HG03439 (cell line): Measurements from ENCODE around the gene GOLGA8B.
"Not testable (repeated sequence)": the region's sequence is repeated elsewhere in the genome, so short reads cannot be mapped to it uniquely, and the experiment has no call there.

Experiments
- ATAC-seq: cut with Tn5 transposase; IDR thresholded peaks from one replicate; pipeline ENCODE4 v1.9.1; 2021; ENCODE audit warnings: mild to moderate bottlenecking, moderate library complexity; ENCODE audit not compliant: unreplicated experiment

The GOLGA8B gene

GRCh38 chr15:34598799-34599585 is 15.5 kb upstream of the GOLGA8B start:
- no peak for ATAC-seq

DNA sequence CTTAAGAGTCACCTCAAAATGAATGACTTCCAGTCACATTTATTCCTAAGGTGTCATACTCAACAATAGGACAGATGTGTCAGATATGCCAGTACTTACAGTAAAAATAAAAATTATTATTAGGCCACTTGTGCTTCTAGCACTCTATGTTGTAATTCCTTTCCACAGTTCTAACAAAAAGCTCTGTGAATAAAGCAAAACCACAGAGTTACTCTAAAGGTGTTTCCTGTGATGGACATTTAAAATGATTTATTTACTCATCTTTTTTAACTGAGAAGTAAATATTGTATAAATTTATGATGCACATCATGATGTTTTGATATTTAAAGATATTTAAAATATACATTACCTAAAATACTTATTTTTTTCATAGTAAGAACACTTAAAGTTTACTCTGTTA is 13.9 kb upstream of the GOLGA8B start:
- no peak for ATAC-seq

- no peak for ATAC-seq
These were observed 10.9 kb upstream of the GOLGA8B start for GRCh38 chr15:34594361-34594760.

GRCh38 chr15:34591306-34591705 is 7.9 kb upstream of the GOLGA8B start:
- no peak for ATAC-seq

DNA sequence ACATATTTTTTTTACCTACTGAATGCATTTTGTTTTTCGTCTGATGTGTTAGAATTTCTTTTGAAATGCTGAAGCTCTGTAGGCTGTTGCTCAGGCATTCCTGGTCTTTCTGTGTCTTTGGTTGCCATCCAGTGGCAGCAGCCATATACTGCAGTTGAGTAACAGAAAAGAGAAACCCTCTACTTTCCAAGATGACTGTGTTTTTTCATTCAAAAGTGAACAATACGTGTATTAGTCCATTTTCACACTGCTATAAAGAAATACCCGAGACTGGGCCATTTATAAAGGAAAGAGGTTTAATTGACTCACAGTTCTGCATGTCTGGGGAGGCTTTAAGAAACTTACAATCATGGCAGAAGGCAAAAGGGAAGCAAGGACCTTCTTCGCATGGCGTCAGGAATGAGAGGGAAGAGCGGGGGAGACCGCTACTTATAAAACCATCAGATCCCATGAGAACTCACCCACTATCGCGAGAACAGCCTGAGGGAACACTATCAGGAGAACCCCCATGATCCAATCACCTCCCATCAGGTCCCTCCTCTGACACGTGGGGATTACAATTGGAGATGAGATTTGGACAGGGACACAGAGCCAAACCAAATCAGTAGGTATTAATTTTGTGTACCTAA is 4.7 kb upstream of the GOLGA8B start:
- no peak for ATAC-seq

DNA sequence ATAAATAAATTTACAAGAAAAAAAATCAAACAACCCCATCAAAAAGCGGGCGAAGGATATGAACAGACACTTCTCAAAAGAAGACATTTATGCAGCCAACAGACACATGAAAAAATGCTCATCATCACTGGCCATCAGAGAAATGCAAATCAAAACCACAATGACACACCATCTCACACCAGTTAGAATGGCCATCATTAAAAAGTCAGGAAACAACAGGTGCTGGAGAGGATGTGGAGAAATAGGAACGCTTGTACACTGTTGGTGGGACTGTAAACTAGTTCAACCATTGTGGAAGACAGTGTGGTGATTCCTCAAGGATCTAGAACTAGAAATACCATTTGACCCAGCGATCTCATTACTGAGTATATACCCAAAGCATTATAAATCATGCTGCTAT is 2.5 kb upstream of the GOLGA8B start:
- ATAC-seq, result not testable (repeated sequence)

DNA sequence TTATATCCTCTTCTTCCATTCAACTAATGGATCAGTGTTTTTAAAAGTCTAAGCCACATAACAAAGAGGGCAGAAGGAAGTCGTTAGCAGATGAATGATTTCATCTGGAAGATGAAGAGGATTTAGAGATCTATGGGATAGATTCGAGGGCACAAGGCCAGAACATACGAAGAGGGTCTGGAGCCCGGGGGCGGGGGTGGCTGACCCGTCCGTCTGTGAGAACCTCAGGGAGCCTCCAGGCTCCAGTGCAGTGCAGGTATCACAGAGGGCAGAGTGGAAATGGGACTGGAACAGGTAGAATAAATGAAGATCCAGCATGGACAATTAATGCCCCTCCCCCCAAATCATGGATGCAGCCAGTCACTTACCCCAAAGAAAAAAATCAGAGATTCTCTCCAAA is 1.5 kb upstream of the GOLGA8B start:
- no peak for ATAC-seq

DNA sequence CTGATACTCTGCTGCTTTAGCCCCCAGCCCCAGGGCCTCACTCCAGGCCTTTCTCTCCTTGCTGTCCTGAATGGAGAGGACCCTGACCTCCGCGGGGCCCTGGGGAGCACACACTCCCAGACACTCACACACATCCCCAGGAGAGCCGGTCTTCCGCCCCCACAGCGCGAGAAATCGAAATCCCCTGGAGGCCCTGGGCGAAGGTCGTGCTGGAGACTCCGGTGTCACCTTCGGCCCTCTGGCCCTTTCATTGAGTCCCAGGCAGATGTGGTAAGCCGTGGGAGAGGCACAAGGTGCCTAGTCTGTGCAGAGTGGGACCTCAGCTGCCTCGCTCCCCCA is 848 bp upstream of the GOLGA8B start:
- ATAC-seq, result no peak

DNA sequence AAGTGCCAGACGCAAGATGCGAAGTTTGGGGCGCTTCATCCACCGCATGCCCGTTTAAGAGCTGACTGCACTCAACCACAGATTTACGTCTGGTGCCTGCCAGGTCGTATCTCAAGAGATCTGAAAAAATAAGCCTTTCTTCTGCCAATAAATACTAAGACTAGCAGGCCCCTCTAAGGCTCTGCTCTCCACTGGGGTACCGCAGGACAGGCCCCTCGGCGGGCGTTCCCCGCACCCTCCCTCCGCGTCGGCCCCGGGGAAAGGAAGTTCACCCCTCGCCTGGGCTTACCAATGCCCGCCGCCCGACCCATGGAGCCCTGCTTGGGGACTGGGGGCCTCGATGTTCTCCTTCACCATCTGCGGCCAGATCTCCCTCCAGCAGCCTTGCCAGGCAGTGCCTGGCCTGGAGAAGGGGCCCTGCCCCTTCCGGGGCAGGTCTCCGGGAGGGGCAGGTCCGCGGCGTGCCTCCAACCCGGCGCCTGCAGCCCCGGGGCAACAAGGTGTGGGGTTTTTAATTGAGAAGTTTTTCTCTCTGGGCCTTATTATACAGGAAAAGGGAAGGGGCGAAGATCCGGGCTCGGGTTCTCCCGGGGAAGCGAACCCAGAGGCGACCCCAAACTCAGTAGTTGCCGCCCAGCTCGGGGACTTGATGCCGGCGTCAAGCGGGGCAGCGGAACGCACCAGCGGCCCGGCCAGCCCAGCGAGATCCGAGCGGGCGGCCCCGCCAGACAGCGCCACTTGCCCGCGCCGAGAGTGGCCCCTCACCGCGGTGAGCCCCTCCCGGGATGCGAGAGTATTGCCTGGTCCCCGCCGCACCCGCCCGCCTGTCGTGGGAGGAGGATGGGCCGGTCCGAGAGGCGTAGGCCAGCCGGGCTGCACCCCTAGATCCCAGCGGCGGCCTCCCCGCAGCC is 735 bp downstream of the GOLGA8B start:
- peak; percentile 47 for ATAC-seq

DNA sequence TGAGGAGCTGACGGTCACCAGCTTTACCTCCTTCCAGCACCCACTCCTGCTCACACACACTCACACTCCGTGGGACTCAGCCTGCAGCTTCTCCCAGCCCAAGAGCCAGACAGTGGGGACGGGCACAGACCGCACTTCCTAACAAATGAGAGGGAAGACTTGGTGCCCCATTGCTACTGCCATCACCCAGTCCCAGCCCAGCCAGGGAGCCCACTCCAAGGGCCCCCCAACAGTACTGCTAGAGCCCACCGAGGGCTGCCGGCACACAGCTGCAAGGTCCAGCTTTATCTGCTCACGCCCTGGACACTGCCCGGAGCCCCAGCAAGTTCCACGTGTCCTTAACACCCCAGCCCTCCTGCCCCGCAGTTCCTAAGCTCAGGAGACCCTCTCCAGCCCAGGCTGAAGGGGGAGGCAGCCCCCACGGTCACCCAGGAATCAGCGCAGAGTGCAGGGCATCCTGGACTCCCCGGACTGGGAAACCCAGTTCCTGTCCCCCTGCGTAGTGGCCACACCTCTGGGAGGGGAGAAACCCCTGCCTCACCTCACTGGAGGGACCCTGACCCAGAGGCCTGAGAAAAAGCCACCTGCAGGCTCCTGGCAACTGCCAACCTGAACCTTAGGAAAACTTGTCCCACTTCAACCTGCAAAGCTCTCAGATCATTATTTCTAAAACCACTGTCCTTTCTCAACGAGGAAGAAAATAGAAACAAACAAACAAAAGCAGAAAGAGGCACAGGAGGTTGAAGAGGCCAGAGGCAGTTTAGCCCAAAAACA is 1.6 kb downstream of the GOLGA8B start:
- not testable (repeated sequence) for ATAC-seq

DNA sequence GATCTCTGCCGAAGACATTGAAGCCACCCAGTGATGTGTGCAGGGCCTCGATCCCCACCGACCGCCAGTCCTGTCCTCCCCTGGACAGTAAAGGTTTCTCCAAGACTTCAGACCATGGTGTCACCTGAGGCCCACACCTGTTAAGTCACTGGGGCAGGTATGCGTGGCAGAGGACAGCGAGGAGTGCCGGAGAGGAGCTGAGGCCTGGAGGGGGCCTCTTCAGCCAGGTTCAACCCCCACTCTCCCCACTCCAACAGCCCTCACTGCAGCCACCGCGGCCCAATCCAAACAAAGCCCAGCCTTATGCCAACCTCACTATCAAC is 2.4 kb downstream of the GOLGA8B start:
- ATAC-seq, result no peak

- not testable (repeated sequence) for ATAC-seq
These were observed 3.0 kb downstream of the GOLGA8B start for GRCh38 chr15:34580251-34581042.

- ATAC-seq, result no peak
These were observed 5.2 kb downstream of the GOLGA8B start for GRCh38 chr15:34578283-34578674.

DNA sequence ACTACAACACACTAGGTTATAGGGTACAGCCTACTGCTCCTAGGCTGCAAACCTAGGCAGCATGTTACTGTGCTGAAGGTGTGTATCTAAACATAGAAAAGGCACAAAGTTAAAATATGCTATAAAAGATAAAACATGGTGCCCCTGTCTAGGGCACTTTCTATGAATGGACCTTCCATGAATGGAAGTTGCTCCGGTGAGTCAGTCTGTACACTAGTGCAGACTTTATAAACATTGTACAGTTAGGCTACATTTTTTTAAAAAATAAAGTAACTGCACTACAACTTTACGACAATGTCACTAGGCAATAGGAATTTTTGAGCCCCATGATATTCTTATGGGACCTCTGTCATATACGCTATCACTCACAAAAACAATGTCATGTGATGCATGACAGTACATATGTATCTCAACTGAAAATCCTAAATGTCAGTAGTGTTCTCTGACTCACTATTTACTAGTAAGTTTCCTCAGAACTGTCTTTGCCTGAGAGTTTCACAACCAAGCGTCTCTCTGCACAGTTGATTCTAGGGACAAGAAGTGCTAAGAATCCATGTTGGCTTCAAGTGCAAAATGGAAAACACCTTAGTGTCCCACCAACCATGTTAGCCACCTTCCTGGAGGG is 5.7 kb downstream of the GOLGA8B start:
- ATAC-seq, result not testable (repeated sequence)

DNA sequence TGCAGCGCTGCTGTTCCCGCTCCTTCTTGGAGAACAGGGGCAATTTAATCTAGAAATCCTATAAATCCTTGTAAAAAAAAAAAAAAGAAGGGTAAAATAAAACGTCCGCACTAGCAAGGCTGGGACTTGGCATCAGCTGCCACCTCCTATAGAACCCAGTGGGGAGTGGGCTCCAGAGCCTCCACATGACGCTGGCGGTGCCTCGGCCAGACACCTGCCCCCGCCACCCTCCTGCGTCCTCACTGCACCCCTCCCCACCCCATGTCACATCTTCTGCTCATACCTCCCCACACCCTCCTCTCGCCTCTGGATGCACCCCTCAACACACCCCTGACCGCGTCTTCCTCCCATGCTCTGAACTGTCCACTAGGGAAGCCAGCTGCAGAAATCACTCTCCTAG is 8.4 kb downstream of the GOLGA8B start:
- not testable (repeated sequence) for ATAC-seq

- ATAC-seq, result not testable (repeated sequence)
These were observed 10.5 kb downstream of the GOLGA8B start for GRCh38 chr15:34572921-34573320.

GRCh38 chr15:34572019-34572641 is 11.3 kb downstream of the GOLGA8B start:
- ATAC-seq, result not testable (repeated sequence)

GRCh38 chr15:34569670-34570396 is 13.6 kb downstream of the GOLGA8B start:
- not testable (repeated sequence) for ATAC-seq

DNA sequence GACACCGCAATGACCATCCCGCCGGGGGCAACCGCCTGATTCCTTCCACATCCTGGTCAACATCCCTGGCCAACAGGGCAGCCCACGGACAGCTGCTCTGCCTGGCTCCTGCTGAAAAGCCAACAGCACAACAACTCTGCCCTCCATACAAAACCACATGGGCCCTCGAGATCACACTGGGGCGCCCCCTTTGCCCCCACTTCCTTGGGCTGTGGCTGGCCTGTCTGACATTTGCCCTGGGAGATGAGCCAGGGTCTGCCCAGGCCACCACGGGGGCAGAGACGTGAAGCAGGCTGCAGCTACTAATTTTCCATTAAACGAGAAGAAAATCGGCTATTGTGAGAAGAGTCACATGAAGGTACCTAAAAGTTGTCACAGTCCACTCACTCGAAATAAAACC is 16.3 kb downstream of the GOLGA8B start:
- ATAC-seq, result not testable (repeated sequence)
